T-helper 2 cell (primary cell): ENCODE measurements around the gene PCGF3.
A peak's percentile ranks its signal among the peaks of the same experiment; 100 is the strongest.

ENCODE experiments used
- DNase-seq, 5 experiments: peaks; one replicate each; pipeline versions ENCODE4 v3.0.0 to v3.0.0-alpha.2; 2012 to 2022

Gene PCGF3

GRCh38 chr4:785332-786073 lies 79.9 kb downstream of the PCGF3 start:
- no peak for DNase-seq

GRCh38 chr4:786074-786741 lies 80.6 kb downstream of the PCGF3 start:
- no peak for DNase-seq

GRCh38 chr4:786861-787300 lies 81.2 kb downstream of the PCGF3 start:
- no peak for DNase-seq

- no peak for DNase-seq
Measured at GRCh38 chr4:787561-787981, 81.9 kb downstream of the PCGF3 start.

- DNase-seq, result no peak
Measured at GRCh38 chr4:788006-788635, 82.5 kb downstream of the PCGF3 start.

- no peak for DNase-seq
Measured at GRCh38 chr4:788636-789297, 83.1 kb downstream of the PCGF3 start.

GRCh38 chr4:789571-790465 lies 84.2 kb downstream of the PCGF3 start:
- no peak for DNase-seq

- no peak for DNase-seq
Measured at GRCh38 chr4:790466-790820, 84.8 kb downstream of the PCGF3 start.

- no peak for DNase-seq
Measured at GRCh38 chr4:791252-791897, 85.7 kb downstream of the PCGF3 start.

- peak in 3 of 5 experiments; percentile 34 to 70 (median 36) for DNase-seq
Measured at GRCh38 chr4:791898-792625, 86.4 kb downstream of the PCGF3 start.

- peak in 2 of 5 experiments; percentile 28 to 91 for DNase-seq
Measured at GRCh38 chr4:792626-793092, 87.0 kb downstream of the PCGF3 start.

GRCh38 chr4:793093-793861 lies 87.6 kb downstream of the PCGF3 start:
- peak in 1 of 5 experiments; percentile 31 for DNase-seq

GRCh38 chr4:793941-794621 lies 88.4 kb downstream of the PCGF3 start:
- no peak for DNase-seq

GRCh38 chr4:794900-795725 lies 89.5 kb downstream of the PCGF3 start:
- no peak for DNase-seq

- DNase-seq, result no peak
Measured at GRCh38 chr4:795726-796119, 90.1 kb downstream of the PCGF3 start.

GRCh38 chr4:796206-796605 lies 90.6 kb downstream of the PCGF3 start:
- no peak for DNase-seq

GRCh38 chr4:797066-797465 lies 91.4 kb downstream of the PCGF3 start:
- no peak for DNase-seq

- no peak for DNase-seq
Measured at GRCh38 chr4:801436-802124, 95.9 kb downstream of the PCGF3 start.
